ENCODE data around the gene NOL12. TPM values are rescaled to one million over a fixed set of nuclear protein-coding genes. Genes with fewer than 3 reads are reported as not detected.

Gene NOL12
- total and polyA plus RNA-seq, 5 donors, result 13.5 to 16.4 (median 14.5) TPM

- H3K4me3 ChIP-seq (ENCODE audit: low read length), result no peak overlapping the region
- intact Hi-C loops (cut with DNase I), result no loop called here
- H3K9me3 ChIP-seq (ENCODE audit: control insufficient read depth, low read length), result no peaks in the 10 kb centered on the region
- H3K27ac ChIP-seq (ENCODE audit: low read length), result no peak overlapping the region
- H3K4me1 ChIP-seq (ENCODE audit: control insufficient read depth, insufficient read depth, low read length), result peaks cover 6% of the 10 kb centered on the region
- DNase-seq, result peak; percentile 90 to 95 (median 93)
- no peaks in the 10 kb centered on the region for H3K27me3 ChIP-seq (ENCODE audit: control insufficient read depth, insufficient read depth)
- peak; percentile 73 to 80 for ATAC-seq
- 42% methylated on average over 12 of the region's 12 CpGs for WGBS
Measured at GRCh38 chr22:37739035-37739434, 52.9 kb downstream of the NOL12 start.

DNA sequence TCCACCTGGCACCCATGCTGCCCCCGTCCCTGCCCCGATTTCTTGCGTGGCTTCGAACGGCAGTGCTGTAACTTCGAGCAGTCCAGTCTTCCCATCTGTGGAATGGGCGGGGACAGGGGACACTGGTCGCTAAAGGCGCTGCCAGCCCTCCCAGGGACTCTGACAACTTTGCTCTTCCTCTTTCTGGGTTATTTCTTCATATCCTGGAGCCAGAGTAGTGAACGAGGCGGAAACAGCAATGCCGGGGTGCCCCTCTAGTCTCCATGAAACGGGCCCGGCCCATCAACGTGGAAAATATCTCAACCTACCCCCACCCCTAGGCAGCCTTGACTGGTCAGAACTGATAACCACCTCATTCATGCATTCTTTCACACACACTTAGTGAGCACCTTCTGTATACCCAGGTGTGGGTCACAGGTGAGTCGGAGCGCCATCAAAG is 53.5 kb downstream of the NOL12 start:
- ATAC-seq, result peak in 1 of 2 donors; percentile 3
- intact Hi-C loops (cut with DNase I), result loop anchor here in 1 of 4 donors (5.0 kb wide), 1 partner anchor 37 kb away; no protein-coding TSS in a partner anchor

DNA sequence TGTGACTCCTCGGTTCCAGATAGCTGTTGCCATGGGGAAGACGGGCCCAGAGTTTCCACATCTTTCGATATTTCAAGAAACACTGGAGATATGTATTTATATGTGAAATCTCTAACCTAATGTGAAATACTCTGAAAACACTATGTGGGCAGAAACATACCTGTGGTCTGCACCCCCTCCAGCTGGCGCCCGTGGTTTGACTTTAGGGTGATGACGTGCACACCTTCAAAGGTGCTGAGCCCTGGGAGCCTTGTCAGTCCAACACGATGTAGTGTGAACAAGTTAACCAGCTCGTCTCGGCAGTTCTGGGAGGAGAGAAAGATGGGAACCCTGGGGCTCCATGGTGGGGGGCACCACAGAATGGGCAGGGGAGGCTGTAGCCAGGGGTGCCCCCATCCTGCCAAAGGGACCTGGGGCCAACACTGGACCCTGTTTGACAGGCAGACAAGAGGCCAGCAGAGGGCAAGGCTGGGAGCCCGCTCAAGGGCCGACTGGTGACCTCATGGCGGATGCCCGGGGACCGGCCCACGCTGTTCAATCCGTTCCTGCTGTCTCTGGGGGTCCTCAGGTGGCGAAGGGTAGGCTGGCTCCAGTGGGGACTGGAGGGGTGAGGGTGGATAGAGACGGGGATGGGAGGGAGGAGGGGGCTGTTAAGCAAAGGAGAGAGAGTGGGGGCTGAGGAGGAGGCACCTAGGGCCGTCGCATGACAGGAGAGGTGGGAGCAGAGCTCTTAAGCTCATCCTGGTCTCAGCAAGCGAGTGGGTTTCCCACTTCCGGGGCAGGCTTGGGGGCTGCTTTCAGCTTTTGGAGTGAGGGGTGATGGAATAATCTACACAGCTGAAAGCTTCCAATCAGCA is 54.5 kb downstream of the NOL12 start:
- no peaks in the 10 kb centered on the region for H3K9me3 ChIP-seq (ENCODE audit: control insufficient read depth, low read length)
- peaks cover 8% of the 10 kb centered on the region for H3K4me1 ChIP-seq (ENCODE audit: control insufficient read depth, insufficient read depth, low read length)
- peak in 1 of 2 donors; percentile 1 for ATAC-seq
- H3K27ac ChIP-seq (ENCODE audit: low read length), result no peak overlapping the region
- 56% methylated on average over 22 of the region's 22 CpGs for WGBS
- DNase-seq, result peak in 2 of 3 donors; percentile 63 to 74
- no peaks in the 10 kb centered on the region for H3K27me3 ChIP-seq (ENCODE audit: control insufficient read depth, insufficient read depth)
- no peak overlapping the region for H3K4me3 ChIP-seq (ENCODE audit: low read length)
- intact Hi-C loops (cut with DNase I), result loop anchor here in 1 of 4 donors (5.0 kb wide), 1 partner anchor 38 kb away; no protein-coding TSS in a partner anchor

More for the DNA sequence above, 53.5 kb downstream of the NOL12 start:
- no peak overlapping the region for H3K27ac ChIP-seq (ENCODE audit: low read length)
- no peak overlapping the region for H3K4me3 ChIP-seq (ENCODE audit: low read length)
- no peaks in the 10 kb centered on the region for H3K27me3 ChIP-seq (ENCODE audit: control insufficient read depth, insufficient read depth)
- peak; percentile 52 to 81 (median 77) for DNase-seq
- no peaks in the 10 kb centered on the region for H3K9me3 ChIP-seq (ENCODE audit: control insufficient read depth, low read length)
- H3K4me1 ChIP-seq (ENCODE audit: control insufficient read depth, insufficient read depth, low read length), result peaks cover 6% of the 10 kb centered on the region
- WGBS, result 76% methylated on average over 17 of the region's 17 CpGs

DNA sequence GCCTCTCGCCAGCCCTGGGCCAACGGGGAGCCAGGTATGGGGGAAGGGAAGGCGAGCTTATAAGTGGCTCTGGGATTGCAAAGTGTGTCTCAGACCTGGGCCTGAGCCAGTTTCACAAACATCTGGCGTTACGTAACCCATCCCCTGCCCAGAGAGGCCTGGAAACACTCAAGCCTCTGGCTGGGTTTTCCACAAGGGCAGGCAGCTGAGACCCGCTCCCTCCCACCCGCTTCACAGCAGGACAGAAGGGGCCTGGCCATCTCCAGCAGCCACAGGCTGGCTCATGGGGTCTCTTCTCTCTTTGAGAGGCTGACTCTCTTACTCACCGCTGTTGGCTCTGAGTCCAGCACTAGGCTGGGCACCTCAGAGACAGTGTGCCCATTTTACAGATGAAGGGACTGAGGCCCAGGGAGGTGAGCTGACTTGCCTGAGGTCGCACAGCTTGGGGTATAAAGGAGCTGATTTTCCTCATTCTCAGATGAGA is 55.2 kb downstream of the NOL12 start:
- peak; percentile 45 to 50 for ATAC-seq
- Histone ChIP-seq H3K4me1 (ENCODE audit: control insufficient read depth, insufficient read depth, low read length) (peaks cover 8% of the 10 kb centered on the region), H3K27ac (ENCODE audit: low read length) (no peak overlapping the region), H3K9me3 (ENCODE audit: control insufficient read depth, low read length) (no peaks in the 10 kb centered on the region), H3K4me3 (ENCODE audit: low read length) (no peak overlapping the region), H3K27me3 (ENCODE audit: control insufficient read depth, insufficient read depth) (no peaks in the 10 kb centered on the region)
- intact Hi-C loops (cut with DNase I), result loop anchor here in 1 of 4 donors (5.0 kb wide), 1 partner anchor 39 kb away; no protein-coding TSS in a partner anchor
- peak; percentile 88 to 94 (median 91) for DNase-seq
- 32% methylated on average over 9 of the region's 9 CpGs for WGBS

- intact Hi-C loops (cut with DNase I), result loop anchor here in 1 of 4 donors (5.0 kb wide), 1 partner anchor 40 kb away; no protein-coding TSS in a partner anchor
- Histone ChIP-seq H3K27me3 (ENCODE audit: control insufficient read depth, insufficient read depth) (no peaks in the 10 kb centered on the region), H3K9me3 (ENCODE audit: control insufficient read depth, low read length) (no peaks in the 10 kb centered on the region), H3K4me1 (ENCODE audit: control insufficient read depth, insufficient read depth, low read length) (peaks cover 8% of the 10 kb centered on the region), H3K4me3 (ENCODE audit: low read length) (no peak overlapping the region), H3K27ac (ENCODE audit: low read length) (no peak overlapping the region)
- WGBS, result 81% methylated on average over 16 of the region's 16 CpGs
- ATAC-seq, result no peak
- peak in 2 of 3 donors; percentile 33 to 48 for DNase-seq
Measured at GRCh38 chr22:37742376-37743171, 56.4 kb downstream of the NOL12 start.

Other genes starting within 250 kb of the NOL12 start
- gene MFNG, start 200.0 kb upstream of the NOL12 start, total RNA-seq, result 10 to 100 TPM in 3 of 4 donors, 1 to 10 TPM in 1; 9.0 to 14.1 (median 10.6) TPM
- gene MFNG, start 200.0 kb upstream of the NOL12 start, polyA plus RNA-seq, result 9.6 TPM
- gene CARD10, start 166.9 kb upstream of the NOL12 start, total RNA-seq, result 10 to 100 TPM in 2 of 4 donors, 1 to 10 TPM in 2; 6.6 to 11.4 (median 9.6) TPM
- 8.3 TPM for gene CARD10, start 166.9 kb upstream of the NOL12 start, polyA plus RNA-seq
- gene CDC42EP1, start 125.9 kb upstream of the NOL12 start, total RNA-seq, result 10 to 100 TPM; 19.7 to 31.3 (median 21.7) TPM
- 20.7 TPM for gene CDC42EP1, start 125.9 kb upstream of the NOL12 start, polyA plus RNA-seq
- gene LGALS2, start 106.3 kb upstream of the NOL12 start, total RNA-seq, result under 1 TPM in 1 of 4 donors, not detected in 3; 0.44 TPM
- not detected for gene LGALS2, start 106.3 kb upstream of the NOL12 start, polyA plus RNA-seq
- gene GGA1, start 77.5 kb upstream of the NOL12 start, total RNA-seq, result 10 to 100 TPM; 23.3 to 29.0 (median 26.0) TPM
- 27.2 TPM for gene GGA1, start 77.5 kb upstream of the NOL12 start, polyA plus RNA-seq
- gene SH3BP1, start 46.7 kb upstream of the NOL12 start, total RNA-seq, result 1 to 10 TPM; 1.9 to 4.8 (median 3.1) TPM
- gene SH3BP1, start 46.7 kb upstream of the NOL12 start, polyA plus RNA-seq, result 1.4 TPM
- 10 to 100 TPM; 18.6 to 21.7 (median 20.4) TPM for gene PDXP, start 27.6 kb upstream of the NOL12 start, total RNA-seq
- 21.0 TPM for gene PDXP, start 27.6 kb upstream of the NOL12 start, polyA plus RNA-seq
- gene LGALS1, start 10.7 kb upstream of the NOL12 start, total RNA-seq, result 100 to 1,000 TPM; 438 to 693 (median 551) TPM
- gene LGALS1, start 10.7 kb upstream of the NOL12 start, polyA plus RNA-seq, result 1,338 TPM
- 100 to 1,000 TPM in 1 of 4 donors, 10 to 100 TPM in 3; 84.8 to 105 (median 92.5) TPM for gene TRIOBP, start 10.7 kb downstream of the NOL12 start, total RNA-seq
- gene TRIOBP, start 10.7 kb downstream of the NOL12 start, polyA plus RNA-seq, result 82.1 TPM
- 10 to 100 TPM; 10.3 to 20.2 (median 15.3) TPM for gene GCAT, start 121.6 kb downstream of the NOL12 start, total RNA-seq
- 19.5 TPM for gene GCAT, start 121.6 kb downstream of the NOL12 start, polyA plus RNA-seq
- not detected for gene GALR3, start 137.0 kb downstream of the NOL12 start, total RNA-seq
- not detected for gene GALR3, start 137.0 kb downstream of the NOL12 start, polyA plus RNA-seq
- gene ANKRD54, start 158.0 kb downstream of the NOL12 start, total RNA-seq, result 10 to 100 TPM; 10.9 to 16.5 (median 14.5) TPM
- 12.1 TPM for gene ANKRD54, start 158.0 kb downstream of the NOL12 start, polyA plus RNA-seq
- 100 to 1,000 TPM; 291 to 354 (median 334) TPM for gene EIF3L, start 163.1 kb downstream of the NOL12 start, total RNA-seq
- gene EIF3L, start 163.1 kb downstream of the NOL12 start, polyA plus RNA-seq, result 144 TPM
- gene MICALL1, start 220.0 kb downstream of the NOL12 start, total RNA-seq, result 10 to 100 TPM; 11.5 to 17.0 (median 14.2) TPM
- 9.8 TPM for gene MICALL1, start 220.0 kb downstream of the NOL12 start, polyA plus RNA-seq

All from right cardiac atrium (tissue), 5 donors.